HG02642 (cell line): Measurements from ENCODE around the gene RPUSD3.
"Not testable (repeated sequence)": the region's sequence is repeated elsewhere in the genome, so short reads cannot be mapped to it uniquely, and the experiment has no call there.

Experiments used
- ATAC-seq: cut with Tn5 transposase; IDR thresholded peaks from one replicate; pipeline ENCODE4 v1.9.1; 2021; ENCODE audit warnings: mild to moderate bottlenecking; ENCODE audit not compliant: unreplicated experiment, poor library complexity

The RPUSD3 gene, protein sequence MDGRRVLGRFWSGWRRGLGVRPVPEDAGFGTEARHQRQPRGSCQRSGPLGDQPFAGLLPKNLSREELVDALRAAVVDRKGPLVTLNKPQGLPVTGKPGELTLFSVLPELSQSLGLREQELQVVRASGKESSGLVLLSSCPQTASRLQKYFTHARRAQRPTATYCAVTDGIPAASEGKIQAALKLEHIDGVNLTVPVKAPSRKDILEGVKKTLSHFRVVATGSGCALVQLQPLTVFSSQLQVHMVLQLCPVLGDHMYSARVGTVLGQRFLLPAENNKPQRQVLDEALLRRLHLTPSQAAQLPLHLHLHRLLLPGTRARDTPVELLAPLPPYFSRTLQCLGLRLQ

DNA sequence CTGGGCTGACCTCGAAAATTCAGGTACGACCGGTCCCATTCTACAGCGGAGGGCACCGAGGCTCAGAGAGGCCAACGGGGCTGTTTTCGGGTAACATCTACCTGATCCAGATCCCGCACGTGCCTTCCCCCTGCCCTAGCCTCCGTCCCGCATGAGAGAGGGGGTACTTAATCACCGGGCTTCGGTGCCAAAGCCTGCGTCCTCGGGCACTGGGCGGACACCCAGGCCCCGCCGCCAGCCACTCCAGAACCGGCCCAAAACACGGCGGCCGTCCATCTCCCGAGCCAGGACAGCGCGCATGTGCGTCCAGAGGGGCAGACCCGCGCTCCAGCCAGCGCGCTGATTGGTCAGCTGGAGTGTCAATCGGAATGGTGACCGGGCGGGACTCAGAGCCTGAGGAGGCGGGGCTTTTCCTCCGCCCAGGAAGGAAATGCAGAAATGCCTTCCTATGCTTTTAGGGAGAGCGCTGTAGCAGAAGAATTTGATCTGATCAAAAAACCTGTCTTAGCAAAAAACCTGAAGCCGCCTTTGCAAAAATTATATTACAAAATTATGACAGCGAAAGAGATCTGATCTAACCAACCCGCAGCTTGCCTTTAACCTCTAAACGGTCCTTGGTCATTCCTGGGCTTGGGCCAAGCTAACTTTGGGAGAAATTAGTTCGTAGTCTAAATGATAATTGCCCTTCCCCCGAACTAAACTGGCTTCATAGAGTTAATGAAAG lies at the start of gene RPUSD3:
Gene RPUSD3 (minus strand): TSS at position 294 of the 724 bp plus-strand sequence. CDS start 18 bp downstream, at position 276.
- peak; percentile 98 for ATAC-seq

DNA sequence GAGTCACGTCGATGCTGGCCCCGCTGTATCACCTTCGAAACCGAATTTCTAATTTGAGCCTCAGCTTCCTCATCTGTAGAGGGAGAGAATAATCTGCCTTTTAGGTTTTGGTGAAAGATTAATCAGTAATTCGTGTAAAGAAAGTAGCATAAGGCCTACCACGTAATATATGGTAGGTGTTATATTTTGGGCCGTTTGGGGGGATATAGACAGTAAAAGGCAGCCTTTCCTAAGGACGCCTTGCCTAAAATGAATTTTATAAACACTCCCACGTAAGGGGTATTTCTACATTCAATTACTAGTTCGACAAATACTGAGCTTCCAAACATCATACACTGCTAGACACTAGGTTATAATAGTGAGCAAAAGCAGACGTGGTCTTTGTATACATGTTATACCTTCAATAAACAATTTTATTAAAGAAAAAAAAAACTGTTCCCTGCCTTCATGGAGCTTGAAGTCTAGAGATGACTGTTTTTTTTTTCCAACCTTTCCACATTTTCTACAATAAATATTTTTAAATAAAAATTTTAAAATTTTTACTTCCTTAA lies 47.3 kb upstream of the RPUSD3 start:
- no peak for ATAC-seq

DNA sequence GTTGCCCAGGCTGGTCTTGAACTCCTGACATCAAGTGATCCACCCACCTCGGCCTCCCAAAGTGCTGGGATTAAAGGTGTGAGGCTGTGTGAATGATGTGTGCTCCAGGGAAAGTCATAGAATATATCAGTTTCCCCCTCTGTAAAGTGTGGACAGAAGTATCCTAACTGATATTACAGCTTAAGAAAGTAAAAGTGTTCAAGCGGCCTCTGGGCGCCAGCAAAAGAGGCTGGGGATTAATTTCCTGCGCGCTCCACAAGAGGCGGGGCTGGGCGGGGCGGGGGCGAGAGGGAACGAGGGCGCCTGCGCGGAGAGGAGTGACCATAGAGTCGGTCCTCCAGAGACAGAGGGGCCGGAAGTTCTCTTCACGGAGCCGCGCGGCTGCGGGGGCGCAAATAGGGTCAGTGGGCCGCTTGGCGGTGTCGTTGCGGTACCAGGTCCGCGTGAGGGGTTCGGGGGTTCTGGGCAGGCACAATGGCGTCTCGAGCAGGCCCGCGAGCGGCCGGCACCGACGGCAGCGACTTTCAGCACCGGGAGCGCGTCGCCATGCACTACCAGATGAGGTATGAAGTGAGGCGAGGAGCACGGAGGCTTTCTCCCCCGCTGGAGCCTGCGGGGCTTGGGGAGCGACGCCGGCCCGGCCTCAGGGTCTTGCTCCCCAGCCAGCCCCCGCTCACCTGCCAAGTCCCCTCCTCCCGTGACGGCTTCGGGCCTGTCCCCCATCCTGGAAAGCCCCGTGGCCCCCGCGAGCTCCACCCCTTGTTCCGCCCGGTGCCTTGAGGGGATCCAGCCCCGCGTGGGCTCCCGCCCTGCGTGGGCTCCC lies 46.7 kb upstream of the RPUSD3 start, which contains the start of gene JAGN1:
Gene JAGN1 (plus strand): TSS at position 362 of the 823 bp plus-strand sequence. CDS start 113 bp downstream, at position 475.
- peak; percentile 82 for ATAC-seq

DNA sequence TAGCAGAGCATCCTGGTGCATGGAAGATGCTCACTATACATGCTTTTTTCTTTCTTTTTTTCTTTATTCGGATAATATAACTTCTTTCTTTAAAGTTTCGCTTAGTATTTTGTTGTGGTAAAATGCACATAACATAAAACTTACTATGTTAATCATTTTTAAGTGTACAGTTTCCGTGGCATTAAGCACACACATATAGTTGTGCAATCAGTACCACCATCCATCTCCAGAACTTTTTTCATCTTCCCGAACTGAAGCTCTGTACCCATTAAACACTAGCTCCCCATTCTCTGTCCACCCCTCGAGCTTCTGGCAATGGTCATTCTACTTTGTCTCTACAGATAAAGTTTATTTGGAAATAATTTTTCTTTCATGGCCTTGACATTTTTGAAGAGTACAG lies 45.6 kb upstream of the RPUSD3 start:
- ATAC-seq = no peak

DNA sequence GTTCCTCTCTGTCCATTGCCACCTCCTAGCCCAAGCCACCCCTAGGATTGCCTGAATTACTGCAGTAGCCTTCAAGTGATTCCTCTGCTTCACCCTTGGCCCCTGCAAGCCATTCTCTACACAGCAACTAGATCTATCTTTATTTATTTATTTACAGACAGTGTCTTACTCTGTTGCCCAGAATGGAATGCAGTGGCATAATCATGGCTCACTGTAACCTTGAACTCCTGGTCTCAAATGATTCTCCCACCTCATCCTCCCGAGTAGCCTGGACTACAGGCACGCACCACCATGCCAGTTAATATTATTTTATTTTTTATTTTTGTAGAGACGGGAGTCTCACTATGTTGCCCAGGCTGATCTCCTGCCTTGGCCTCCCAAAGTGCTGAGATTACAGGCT lies 44.7 kb upstream of the RPUSD3 start:
- ATAC-seq = no peak

DNA sequence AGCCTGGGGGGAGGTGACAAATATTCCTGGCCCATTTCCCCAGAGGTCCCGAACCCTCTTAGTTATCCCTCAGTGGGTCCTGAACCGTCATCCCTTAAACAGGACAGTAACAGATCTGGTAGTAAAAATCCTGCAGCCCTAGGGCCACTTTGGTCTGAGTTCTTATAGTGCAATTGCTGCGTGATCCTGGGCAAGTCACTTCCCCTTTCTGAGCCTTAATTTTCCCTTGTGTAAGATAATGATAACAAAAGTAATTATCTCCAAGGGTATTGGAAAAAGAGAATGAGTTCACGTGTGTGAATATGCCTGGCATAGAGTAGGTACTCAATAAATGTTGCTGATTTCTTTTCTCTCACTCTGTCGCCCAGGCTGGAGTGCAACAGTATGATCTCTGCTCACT lies 43.7 kb upstream of the RPUSD3 start:
- ATAC-seq = no peak

DNA sequence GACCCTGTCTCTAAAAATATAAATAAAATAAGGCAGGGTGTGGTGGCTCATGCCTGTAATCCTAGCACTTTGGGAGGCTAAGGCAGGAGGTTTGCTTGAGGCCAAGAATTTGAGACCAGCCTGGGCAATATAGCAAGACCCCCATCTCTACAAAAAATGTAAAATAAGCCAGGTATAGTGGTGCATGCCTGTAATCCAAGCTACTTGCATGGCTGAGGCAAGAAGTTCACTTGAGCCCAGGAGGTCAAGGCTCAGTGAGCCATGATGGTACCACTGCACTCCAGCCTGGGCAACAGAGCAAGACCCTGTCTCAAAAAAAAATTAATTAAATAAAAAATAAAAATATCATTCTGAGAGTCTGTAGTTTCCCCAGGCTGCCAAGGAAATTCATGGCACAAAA lies 42.5 kb upstream of the RPUSD3 start:
- no peak for ATAC-seq

DNA sequence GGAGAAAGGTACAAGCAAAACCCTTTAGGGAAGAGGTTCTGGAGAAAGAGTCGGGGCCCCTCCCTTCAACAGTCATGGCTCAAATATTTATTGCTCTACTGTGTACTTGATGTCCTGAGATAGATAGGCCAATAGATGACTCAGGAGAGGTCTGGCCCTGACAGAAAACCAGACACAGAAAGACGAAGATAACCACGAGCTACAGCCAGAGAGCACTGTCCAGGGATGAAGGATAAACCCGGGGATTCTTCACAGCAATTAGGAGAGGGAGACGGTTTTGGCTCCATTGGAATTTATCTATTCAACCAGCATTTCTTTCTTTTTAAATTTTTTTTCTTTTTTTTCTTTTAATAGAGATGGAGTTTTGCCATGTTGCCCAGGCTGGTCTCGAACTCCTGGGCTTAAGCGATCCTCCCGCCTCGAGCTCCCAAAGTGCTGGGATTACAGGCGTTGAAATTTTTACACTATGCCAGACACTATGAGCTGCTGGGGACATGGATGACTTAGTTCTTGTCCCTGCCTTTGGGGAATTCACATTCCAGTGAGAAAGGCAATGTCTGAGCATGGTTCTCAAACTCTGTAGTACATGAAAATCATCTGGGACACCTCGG lies 40.9 kb upstream of the RPUSD3 start:
- no peak for ATAC-seq

DNA sequence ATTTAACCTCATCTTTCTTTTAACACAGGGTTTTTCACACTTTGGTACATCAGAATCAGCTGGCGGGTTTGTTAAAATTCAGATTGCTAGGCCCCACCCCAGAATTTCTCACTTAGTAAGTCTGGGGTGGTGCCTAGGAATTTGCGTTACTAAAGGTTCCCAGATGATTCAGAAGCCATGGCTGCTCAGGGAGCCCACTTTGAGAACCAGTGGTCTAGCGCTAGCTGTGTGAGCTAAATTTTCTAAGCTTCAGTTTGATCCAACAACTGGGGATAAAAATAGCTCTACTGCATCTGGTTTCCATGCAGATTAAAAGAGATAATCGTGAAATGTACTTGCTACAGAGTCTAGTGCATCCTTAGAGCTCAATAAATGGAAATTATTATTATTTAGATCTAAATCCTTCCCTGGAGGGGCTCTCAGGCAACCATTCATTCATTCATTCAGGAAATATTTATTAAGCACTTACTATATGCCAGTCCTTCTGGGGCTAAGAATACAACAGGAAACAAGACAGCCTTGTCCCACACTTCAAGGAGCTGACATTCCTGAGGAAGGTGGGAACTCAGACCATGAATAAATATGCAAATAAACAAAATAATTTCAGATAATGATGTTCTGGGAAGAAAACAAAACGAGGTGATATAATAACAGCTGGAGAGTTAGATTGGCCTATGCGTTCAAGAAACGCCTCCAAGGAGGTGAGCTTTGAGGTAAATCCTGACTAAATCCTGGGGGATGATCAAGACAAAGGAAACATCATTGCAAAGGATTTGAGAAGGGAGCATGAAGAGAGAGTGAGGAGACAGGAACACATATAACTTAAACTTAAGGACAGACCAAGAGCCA lies 40.1 kb upstream of the RPUSD3 start:
- no peak for ATAC-seq

DNA sequence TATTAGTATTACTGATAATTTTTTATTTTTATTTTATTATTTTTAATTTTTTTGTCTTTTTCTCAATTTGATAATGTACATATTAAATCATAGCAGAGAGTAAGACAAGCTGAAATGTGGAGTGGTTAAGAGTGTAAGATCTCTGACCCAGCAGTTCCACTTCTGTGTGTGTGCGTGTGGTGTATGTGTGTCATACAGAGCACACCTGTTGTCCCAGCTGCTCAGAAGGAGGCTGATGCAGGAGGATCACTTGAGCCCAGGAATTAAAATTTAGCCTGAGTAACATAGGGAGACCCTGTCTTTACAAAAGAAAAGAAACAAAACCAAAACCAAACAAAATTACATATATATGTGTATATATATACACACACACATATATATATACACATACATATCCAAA lies 37.6 kb upstream of the RPUSD3 start:
- ATAC-seq = no peak

DNA sequence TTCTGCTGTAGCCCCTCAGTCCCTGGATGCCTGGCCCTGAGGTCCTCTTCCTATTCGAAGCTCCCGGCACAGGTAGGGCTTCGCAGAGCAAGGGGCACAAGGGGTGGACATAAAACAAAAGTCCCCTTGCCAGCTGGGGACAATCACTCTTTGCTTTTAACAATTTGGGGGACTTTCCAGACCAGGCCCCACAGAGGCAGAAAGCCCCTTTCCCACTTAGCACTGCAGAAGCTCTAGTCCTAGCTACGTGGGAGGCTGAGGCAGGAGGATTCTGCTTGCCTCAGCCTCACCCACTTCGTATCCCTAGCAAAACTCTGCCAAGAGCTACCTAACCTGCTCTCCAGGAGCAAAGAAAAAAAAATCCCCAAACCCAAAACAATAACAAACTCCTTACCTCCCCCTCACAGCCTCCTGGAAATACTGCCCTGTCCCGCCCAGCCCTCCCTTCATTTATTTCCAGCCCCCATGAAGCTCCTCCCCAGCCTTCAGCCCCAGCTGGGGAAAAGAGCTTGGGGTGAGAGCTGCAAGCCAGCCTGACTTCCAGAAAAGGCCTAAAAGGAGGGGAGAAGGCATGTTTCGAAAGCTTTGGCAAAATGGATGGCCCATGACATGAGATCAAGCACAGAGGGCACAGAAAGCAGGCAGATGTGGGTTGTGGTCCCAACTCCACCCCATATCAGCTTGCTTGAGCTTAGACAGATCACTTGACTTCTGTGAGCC lies 36.2 kb upstream of the RPUSD3 start, which contains the start of gene CIDEC:
Gene CIDEC (minus strand): TSS at position 424 of the 720 bp plus-strand sequence. CDS start 1,767 bp downstream, outside the sequence.
- no peak for ATAC-seq

DNA sequence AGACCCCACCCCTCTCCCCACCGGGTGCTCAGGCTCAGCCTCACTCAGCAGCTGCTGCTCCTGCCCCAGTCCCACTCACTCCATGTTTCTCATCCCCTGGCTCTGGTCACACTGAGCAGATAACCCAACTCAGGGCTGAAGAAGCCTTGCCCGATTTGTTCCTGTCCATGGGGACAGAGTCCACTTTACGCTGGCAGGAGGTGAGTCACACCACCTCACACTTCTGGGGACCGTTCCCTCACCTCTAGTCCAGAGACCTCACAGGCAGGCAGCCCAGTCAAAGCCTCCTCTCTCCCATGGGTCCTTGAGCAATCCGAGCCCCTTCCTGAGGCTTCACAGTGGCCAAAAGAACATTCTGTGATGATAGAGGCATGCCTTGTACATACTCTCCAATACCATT lies 34.9 kb upstream of the RPUSD3 start:
- ATAC-seq = no peak

DNA sequence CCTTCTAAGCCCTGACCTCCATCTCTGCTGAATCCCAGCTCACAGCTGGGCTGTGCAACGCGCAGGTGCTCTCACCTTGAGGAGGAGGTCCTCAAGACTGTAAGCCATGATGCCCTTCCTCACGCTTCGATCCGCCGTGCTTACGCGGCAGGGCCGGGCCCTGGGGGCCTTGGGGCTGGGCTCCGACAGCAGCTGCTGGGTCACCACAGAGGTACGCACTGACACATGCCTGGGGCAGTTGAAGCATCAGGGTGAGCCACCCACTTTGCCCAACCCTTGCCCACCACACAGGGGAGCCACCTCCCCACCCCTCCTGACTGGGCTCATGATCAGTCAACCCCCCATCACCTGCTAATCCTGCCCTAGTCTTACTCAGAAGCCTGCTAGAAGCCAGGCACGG lies 33.2 kb upstream of the RPUSD3 start:
- ATAC-seq = no peak

DNA sequence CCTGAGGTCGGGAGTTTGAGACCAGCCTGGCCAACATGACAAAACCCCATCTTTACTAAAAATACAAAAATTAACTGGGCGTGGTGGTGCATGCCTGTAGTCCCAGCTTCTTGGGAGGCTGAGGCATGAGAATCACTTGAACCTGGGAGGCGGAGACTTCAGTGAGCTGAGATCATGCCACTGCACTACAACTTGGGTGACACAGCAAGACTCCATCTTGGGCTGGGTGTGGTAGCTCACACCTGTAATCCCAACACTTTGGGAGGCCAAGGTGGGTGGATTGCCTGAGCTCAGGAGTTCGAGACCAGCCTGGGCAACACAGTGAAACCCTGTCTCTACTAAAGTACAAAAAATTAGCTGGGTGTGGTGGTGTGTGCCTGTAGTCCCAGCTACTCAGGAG lies 32.4 kb upstream of the RPUSD3 start:
- ATAC-seq = not testable (repeated sequence)

DNA sequence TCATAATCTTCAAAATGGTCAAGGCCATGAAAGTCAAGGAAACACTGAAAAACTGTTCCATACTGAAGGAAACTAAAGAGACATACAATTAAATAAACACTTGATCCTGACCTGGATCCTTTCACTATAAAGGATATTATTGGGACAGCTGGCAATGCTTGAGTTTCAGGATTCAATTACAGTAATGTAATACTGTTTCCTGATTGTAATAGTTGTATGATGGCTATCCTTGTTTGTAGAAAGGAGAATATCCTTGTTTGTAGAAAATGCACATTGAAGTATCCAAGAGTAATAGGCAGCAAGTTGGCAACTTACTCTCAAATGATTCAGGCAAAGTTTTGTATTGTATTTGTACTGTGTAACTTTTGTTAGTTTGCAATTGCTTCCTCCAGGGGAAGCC lies 31.6 kb upstream of the RPUSD3 start:
- no peak for ATAC-seq

DNA sequence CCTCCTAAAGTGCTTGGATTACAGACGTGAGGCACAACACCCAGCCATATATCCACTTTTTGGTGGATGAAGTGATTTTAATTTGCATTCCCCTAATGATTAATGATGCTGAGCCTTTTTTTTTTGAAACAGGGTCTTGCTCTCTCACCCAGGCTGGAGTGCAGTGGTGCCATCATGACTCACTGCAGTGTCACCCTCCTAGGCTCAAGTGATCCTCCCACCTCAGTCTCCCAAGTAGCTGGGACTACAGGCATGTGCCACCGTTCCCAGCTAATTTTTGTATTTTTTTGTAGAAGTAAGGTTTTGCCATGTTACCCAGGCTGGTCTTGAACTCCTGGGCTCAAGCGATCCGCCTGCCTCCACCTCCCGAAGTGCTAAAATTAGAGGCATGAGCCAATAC lies 28.3 kb upstream of the RPUSD3 start:
- not testable (repeated sequence) for ATAC-seq

DNA sequence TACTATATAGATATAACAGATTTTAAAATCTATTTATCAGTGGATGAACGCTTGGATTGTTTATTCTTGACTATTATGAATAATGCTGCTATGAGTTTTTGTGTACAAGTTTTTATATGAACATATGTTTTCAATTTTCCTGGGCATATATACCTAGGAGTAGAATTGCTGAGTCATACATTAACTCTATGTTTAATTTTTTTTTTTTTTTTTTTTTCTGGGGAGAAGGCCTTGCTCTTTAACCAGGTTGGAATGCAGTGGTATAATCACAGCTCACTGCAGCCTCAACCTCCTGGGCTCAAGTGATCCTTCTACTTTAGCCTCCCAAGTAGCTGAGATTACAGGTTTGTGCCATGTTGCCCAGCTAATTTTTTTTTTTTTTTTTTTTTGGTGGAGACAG lies 27.2 kb upstream of the RPUSD3 start:
- no peak for ATAC-seq

DNA sequence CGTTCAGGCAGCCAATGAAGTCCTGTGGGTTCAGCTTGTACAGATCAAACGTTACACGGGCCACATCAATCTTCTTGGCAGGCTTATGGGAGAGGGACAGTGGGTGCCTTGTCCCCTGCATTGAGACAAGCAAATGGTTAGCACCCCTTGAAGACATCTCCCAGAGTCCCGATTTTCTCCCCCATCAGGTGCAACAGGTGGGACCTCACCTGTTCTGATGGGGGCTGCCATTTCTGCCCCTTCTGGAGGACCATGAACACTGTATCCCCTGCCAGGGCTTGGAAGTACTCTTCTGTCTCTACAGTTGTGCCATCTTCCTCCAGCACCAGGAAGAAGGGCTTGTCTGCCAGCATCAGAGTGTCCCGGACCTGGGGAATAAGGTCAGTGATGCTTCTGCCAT lies 26.1 kb upstream of the RPUSD3 start:
- no peak for ATAC-seq
